Activated CD4-positive, CD25-positive, alpha-beta regulatory T cell treated with anti-CD3 and anti-CD28 coated beads, Interleukin-2, amount 50 U/mL, for 24 hours (primary cell): ENCODE measurements around the gene FRRS1.

ENCODE experiments used
- ATAC-seq, 2 donors: fragments of 150-1000 bp; cut with Tn5 transposase; one replicate each; pipeline ENCODE4 v1.10.0; 2021; ENCODE audit warnings: mild to moderate bottlenecking in 1 of 2, moderate library complexity in 1 of 2

The FRRS1 gene

DNA sequence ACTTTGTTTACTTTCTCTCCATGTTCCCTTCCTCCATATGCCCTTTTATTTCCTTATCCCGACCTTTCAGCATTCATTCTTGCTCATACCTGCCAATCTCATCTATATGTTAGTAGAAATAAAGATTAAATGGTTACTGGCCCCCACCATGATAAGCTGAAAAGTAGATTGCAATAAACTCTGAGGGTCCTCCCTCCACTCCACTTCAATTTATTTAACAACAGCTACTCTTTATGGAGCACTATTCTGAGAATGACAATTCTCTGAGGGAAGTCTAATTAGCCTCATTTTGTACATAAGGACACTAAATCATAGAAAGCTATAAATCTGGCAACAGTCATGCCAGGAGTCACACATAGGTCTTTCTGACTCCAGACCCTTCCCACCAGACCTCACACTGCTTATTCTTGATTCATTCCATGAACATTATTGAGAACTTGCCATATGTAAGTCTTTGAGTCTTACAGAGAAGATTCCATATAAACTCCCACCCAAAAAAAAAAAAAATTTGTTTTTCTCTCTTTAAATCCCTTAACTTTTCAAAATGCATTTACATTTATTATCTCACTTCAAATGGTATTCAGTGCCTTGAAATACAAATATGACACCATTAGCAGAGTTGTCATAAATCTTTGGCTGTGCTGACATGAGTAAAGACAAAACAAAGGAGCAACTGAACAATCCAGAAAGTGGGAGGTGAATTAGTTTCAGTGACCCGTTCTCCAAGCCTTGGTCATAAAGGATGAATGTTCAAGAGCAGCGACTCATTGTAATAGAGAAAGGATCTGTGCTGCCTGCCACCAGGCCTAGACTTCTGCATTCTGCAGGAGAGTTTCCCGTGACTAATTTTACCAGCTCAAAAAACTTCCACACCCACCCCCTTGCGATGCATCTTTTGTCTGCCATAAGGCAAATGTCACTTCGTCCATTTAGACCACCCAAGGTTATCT is 92.0 kb downstream of the FRRS1 start:
- ATAC-seq = no peak

DNA sequence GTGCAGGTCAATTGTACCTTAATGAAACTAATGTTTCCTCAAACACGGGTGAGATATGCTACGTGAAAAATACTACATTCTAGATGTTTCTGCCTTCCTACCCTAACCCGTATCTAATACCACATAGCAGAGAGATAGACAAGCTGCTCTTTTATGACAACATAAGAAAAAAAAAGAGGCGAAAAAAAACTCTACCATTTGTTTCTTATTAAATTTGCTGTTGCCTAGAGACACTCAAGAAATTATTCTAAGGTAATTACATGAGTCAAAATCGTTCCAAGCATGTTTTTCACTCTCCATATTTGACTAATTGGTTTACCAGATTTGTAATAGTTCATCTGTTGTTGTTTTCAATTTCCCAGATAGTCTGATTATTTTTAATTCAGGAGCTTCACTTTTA is 93.1 kb downstream of the FRRS1 start:
- no peak for ATAC-seq

DNA sequence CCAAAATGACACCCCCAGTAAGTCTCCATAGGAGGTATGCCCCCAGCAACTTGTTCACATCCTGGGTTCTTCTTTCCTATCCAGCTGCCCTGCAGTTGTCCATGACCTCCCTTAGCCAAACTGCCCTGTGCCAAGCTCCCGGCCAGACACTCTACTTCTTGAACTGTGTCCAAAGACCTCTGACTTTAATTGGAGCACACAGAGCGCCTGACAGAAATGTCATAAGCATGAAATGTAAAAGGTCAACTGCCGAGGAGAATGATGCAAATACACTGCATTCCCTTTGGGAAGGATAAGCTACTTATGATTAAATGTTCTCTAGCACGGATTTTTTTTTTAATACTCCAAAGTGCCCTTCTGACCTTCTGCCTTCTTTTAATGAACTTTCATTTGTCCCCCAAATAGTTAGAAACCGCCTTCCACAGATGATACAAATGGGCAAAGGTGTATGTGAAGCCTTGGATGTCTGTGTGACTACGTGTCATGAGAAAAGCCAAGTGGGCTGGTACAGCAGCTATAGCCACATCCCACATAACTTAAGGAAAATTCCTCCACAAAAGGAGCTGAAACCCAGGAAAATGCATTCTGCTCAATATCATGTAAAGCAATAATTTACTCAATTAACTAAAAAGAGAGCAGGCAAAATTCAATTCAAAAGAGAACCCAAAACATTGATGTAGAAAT is 93.8 kb downstream of the FRRS1 start:
- ATAC-seq = no peak

DNA sequence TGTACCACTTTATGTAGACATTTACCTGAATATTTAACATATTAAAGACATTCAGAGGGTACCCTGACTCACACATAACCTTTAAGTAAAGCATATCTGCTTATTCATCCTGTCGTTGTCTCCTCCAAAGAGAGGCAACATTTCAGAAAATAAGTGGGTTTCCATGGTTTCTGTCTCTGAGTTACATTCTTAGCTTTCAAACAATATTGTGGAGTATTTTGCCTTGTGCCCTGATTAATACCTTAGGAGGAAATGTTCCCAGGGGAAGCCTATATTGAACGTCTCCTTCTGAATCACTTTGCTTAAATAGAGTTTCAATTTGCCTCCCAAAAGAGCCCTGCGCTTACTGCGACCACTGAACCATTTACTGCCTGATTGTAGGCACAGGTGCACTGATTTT is 94.4 kb downstream of the FRRS1 start:
- ATAC-seq = no peak

DNA sequence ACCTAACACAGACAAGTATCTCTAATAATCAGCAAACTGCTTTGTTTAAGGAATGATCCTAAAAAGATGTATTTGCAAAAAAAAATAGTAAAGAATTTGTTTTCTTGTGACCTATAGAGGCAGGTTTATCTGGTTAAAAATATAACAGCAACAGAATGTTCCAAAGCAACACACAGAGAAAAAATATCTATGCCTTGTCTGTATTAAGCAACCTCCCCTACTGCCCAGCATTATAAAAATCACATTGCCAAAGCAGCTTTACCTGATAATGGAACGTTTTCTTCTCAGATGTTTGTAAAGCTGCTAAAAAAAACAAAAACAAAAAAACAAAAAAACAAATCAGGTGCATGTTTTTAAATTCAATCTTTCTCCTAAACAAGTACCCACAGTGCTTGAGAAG is 95.9 kb downstream of the FRRS1 start:
- no peak for ATAC-seq

DNA sequence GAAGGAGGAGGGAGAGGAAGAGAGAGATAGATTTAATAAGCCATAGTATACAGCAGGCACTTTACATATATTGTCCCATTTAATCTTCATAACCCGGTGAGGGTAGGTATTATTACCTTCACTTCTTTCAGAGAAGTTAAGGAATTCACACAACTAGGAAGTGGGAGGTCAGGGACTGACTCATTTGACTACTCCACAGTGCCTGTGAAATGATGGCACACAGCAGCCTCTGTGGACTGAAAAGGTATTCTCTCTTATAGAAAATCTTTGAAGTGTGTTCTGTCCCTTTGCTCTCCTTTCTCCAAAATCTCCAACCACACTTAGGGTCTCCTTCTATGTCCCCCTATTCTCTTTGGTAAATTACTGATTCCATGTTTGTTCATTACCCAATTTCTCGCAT is 96.6 kb downstream of the FRRS1 start:
- ATAC-seq = no peak

DNA sequence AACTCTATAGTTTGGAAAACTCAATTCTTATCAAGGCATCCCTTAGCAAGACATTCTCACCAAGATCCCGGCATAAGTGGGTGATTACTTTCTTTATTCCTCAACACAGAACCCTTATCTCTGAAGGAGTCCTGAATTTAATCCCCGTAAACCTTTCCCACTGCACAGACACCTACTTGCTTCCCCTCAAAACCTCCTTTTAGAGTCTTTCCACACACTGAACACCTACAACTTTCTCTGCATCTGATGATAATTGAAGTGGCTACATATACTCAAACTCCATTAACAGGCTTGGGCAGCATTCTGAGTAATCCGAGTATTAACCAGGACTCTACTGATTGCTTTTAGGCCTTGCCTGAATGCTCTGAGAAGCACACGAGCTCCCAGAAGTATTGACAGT is 97.1 kb downstream of the FRRS1 start:
- ATAC-seq = no peak

DNA sequence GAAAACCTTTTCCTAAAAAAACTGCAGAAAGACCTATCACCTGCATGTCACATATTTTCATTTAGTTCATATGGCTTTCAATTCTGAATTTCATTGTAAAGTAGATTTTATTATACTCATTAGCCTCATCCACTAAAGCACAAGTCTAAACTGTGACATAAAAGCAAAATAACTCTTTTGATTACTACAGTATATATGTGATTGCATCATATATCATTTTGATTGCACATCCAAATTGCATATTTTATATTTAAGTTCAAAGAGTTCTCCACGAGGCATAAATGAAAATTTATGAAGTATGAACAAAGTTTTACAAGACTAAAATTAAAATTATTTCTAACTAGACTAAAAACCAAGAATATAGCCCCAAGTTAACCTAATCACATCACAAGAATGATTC is 101.2 kb downstream of the FRRS1 start:
- ATAC-seq = no peak

DNA sequence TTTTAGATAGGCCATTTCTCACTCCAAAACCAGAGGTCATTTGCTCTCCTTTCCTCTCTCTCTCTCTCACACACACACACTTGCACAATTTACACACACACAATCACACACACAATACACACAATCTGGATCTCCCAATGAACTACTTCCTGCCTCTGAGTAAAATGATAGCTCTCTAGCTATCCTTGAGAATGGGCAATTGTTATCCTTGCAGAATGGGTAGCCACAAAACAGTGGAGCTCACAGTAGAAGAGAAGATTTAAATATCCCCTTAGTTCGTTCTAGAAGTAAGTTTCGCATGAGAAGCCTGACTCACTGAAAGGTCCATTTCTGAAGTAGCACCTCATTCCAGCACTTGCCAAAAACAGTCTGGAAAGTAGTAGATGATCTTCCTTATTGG is 102.9 kb downstream of the FRRS1 start:
- no peak for ATAC-seq

DNA sequence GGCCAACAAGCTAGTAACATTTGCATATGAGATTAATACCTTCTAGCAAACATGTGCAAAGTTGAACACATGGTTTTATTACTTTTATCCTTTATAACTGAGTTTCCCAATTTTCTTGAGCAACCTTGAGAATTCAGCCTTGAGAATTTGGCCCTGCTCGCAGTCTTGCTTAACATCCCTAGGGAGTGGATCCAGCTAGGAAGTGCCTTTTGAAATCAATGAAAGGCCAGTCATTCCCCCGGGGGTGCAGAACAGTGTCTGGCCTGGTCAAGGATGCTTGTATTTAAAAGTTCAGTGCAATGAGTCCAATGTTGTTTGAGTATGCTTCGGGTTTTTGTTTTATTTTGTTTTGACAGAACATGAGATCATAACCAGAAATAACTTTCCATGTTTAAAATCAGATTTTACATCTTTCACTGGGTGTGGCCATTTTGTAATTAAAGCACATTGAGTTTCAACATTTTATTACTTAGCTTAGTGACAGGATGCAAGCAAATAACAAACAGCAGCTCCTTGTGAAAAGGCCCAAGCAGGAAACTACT is 103.8 kb downstream of the FRRS1 start:
- no peak for ATAC-seq

DNA sequence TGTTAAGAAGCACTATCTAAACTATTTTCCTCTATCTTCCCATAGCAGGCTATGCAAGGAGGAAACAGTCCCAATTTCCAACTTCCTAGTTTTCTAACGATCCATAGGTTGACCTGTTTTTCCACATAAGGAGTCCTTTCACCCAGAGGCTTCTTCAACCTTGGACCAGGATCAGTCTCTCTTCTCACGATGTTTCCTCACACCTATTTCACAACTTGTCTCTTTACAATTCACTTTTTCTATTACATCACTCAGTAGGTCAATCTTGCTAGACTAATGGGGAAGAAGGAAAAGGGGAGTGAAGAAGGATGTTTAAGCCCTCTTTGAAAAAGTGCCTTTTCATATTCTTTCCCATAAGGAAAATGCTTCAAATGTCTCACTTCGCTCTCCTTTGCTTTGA is 104.7 kb downstream of the FRRS1 start:
- no peak for ATAC-seq

DNA sequence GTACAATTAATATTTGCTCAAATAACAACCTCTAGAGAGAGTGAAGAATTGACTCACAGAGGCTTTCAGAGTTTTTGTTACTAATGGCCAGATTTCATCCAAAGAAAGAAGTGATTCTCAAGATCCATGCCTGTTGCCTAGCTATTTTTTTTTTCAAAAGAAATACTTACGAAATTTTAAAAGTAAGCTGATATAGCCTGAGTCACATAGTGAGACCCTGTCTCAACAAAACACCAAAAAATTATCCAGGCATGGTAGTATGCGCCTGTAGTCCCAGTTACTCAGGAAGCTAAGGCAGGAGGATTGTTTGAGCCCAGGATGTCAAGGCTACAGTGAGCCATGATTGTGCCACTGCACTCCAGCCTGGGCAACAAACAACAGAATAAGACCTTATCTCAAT is 105.9 kb downstream of the FRRS1 start:
- no peak for ATAC-seq

DNA sequence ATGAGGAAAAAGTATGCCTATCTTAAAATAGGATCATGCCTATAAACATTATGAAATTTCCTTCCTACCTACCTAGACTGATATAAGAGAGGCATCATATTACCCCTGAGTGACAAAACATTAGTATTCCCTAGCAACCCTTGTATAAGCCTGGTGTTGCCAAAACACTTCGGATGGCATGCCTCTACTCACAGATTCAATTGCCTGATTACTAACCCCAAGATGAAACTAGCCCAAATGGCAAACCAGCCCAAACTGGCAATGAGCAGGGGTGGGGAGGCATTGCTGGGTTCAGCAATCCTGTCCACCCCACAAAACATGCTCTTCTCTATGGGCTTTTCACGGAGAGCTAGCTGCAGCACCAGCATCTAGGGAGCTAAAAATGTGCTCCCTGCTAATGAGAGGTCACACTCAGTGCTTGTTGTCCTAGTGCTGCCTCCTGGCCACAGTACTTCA is 106.7 kb downstream of the FRRS1 start:
- no peak for ATAC-seq
